T follicular helper cell (primary cell): ENCODE data around the gene SLC6A17.

Experiments used
- DNase-seq: peaks from one replicate; pipeline ENCODE4 v3.0.0-alpha.2; 2020; ENCODE audit warnings: low read depth
- total RNA-seq, 2 experiments: gene quantifications; one replicate each; lab custom pipeline; 2026; lab: John Stamatoyannopoulos, UW

Gene SLC6A17
- total RNA-seq = 0 reads per million in 2 experiments

DNA sequence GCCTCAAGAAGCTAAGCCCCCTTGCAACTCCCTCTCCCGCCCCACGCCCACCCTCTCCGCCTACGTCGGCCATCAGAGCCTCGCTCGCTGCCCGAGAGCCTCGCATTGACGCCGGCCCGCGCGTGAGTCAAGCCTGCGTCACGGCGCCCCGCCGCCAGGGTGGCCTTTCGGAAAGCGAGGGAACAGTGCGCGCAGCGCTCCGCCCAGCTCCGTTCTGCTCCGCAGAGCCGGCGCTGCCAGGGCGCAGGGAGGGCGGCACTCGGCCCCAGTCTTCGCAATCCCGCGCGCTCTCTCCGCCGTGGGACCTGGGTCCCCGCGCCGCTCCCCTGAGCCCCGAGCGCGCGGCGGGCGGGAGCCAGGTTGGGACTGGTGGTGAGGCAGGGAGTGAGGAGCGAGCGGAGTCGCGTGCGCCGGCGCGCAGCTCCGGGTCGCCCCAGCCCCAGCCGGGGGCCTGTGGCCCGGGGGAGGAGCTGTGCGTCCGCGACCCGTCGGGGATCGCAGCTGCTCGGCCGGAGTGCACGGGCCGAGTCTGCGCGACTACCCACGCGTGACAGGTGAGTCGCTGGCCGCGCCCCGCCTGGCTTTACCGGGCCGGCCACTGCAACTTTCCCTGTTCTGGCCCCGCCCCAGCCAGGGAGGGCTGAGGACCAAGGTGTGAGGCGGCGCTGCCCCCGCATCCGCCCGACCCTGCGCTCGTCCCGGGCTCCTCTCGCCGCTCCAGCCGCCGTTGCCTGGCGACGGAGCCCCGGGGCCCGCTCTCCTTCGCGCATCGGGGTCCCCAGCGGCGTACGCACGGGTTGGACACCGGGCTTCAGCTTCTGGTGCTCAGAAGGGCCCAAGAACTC lies at the start of gene SLC6A17:
TSS of gene SLC6A17 (plus strand) at position 165 of the 845 bp plus-strand sequence. CDS start 16,436 bp downstream, outside the sequence.
- DNase-seq = no peak

DNA sequence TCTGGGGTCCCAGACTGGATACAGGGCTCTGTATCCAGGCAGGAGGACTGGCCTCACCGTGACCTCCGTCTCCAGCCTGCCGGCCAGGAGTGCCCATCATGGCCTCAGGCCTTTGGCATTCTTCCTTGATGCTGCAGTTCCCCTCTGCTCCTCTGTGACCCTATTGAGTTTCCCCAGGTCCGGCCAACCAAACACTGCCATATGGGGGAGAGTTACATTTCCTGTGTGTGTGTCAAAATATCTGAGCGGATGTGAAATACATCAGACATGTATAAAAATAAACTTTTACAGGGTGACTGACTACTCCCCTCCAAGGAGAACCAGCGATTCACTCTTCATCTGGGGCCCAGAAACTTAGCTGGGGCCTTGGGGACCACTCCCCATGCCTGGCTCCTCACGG lies 48.2 kb upstream of the SLC6A17 start:
- DNase-seq = no peak

- DNase-seq = peak; percentile 31
These were observed 44.0 kb upstream of the SLC6A17 start for GRCh38 chr1:110106013-110106941.

DNA sequence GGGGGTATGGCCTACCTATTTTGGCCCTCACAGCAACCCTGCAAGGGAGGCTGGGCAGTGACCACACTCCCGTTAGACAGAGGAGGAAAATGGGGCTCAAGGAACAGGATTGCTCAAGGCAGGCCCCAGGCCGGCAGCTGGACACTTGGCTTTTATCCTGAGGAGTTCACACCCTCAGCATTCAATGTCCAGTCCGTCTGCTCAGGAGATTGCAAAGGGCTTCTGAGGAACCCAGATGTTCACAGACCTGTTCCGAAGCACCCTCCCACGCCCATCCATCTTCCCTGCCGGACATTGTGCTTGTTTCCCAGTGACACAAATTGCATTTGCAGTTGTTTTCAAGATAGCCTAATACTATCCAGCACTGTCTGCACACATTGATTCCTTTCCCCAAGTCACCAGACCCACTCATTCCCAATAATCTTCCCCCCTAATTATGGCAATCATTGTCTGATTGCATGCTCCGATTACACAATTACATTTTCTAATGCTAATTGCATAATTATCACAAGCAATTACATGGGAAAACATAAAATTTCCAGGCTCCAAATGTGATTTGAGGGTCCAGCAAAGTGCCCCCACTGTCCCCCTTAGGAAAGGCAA lies 42.3 kb upstream of the SLC6A17 start:
- DNase-seq = no peak

DNA sequence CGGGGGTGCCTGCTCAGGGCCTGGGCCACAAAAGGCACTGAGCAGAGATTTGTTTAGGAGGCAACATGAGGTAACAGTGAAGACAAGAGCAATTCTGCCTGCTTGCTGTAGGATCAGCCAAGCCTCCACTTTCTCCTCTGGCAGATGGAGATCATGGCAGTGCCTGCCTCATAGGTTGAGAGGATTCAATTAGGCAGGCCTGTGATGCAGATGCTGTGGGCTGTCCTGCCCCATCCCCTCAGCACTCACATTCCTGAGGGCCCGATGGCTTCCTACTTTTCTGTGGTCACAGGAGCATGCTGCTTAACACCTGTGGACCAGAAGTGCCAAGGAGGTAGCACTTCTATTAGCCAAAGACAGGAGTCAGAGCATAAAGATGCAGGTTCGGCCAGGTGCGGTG lies 39.2 kb upstream of the SLC6A17 start:
- no peak for DNase-seq

- no peak for DNase-seq
These were observed 38.2 kb upstream of the SLC6A17 start, which contains the start of gene UBL4B for GRCh38 chr1:110112143-110112542. UBL4B (plus strand) TSS chr1:110112443; CDS start chr1:110112535, 92 bp downstream.

GRCh38 chr1:110112656-110113055 lies 37.6 kb upstream of the SLC6A17 start:
- no peak for DNase-seq

DNA sequence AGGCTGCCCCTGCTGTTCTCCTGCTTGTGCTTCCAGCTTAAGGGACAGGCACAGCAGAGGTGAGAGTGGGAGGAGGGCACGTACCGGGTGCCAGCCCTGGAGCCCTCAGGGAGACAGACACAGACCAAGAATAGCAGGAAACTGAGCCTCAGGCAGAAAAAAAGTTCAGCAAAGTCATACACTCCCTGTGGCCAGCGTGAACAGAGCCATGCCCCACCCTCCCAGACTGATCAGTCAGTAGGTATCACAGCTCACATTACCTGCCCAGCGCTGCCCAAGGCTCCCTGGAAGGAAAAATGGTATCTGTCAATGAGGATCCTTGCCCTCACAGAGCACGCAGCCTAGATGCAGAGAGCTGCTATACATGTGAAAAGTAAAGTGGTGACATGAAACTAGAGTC lies 36.7 kb upstream of the SLC6A17 start:
- no peak for DNase-seq

- DNase-seq = no peak
These were observed 36.1 kb upstream of the SLC6A17 start for GRCh38 chr1:110114173-110114572.

- DNase-seq = no peak
These were observed 35.5 kb upstream of the SLC6A17 start for GRCh38 chr1:110114784-110115183.

DNA sequence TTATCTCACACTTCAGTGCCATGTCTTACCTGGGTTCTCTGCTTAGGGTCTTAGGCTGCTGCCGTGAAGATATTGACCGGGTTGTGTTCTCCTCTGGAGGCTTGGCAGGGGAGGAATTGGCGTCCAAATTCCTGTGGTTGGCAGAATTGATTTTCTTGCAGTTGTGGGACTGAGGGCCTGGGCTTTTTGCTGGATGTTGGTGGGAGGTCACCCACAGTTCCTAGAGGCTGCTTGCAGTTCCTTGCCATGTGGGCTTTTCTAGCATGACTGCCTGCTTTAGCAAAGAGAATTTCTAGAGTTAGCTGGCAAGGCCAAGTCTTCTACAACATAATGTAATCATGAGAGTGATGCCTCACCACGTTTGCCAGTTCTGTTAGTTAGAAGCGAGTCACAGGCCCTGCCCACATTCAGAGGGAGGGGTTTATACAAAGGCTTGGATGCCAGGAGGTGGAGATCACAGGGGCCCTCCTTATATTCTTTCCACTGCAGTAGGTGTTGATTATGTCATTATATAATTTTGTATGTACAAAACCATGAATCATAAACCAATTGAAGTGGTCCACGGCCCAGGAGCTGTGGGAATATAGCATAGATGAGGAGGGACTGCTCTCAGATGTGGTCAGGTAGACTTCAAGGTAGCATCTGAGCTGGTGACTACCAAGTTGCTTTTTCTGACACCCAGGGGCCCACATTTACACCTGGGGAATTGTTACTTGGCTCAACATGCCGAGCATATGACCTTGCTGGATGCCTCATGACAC lies 31.5 kb upstream of the SLC6A17 start:
- no peak for DNase-seq

- DNase-seq = no peak
These were observed 30.5 kb upstream of the SLC6A17 start for GRCh38 chr1:110119843-110120242.

- no peak for DNase-seq
These were observed 29.2 kb upstream of the SLC6A17 start for GRCh38 chr1:110120960-110121561.

GRCh38 chr1:110123224-110123623 lies 27.1 kb upstream of the SLC6A17 start:
- DNase-seq = no peak

DNA sequence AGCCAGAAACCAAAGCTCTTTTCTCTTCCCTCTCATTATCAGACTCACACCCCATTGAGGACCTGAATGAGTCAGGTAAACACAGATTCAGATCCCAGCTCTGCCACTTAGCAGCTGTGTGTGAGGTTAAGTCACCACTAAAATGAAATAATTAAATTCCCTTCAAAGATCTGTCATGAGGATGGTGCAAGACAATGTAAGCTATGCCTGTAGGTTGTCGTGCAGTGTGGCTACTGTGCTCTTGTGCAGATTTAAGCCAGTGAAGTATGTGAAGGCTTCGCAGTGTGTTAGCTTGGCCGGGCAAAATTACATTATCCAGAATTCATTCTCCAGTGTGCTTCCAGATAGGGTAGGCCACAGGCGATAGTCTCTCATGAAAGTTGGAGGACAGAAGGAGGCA lies 24.5 kb upstream of the SLC6A17 start:
- DNase-seq = no peak

DNA sequence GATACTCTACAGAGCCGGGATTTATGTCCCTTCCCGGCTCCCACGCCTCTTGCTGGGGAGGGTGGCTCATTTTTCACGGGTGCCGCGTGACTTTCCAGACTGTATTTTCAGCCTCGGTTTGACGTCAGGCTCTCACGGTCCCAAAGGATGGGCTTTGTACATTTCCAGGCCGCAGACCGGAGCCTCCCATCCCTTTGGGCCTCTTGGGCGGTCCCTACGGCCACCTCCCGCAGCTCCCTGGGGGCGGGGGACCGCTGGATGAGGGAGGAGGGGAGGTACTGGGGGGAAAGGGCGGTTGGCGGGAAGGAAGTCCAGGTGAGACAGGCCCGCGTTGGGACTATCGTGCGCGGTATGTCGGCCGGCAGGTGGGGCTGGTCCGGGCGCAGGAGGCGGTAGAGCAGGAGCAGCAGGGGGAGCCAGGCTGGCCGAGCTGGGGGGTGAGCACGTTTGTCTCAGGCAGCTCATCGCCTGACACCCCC lies 20.1 kb upstream of the SLC6A17 start:
- no peak for DNase-seq

DNA sequence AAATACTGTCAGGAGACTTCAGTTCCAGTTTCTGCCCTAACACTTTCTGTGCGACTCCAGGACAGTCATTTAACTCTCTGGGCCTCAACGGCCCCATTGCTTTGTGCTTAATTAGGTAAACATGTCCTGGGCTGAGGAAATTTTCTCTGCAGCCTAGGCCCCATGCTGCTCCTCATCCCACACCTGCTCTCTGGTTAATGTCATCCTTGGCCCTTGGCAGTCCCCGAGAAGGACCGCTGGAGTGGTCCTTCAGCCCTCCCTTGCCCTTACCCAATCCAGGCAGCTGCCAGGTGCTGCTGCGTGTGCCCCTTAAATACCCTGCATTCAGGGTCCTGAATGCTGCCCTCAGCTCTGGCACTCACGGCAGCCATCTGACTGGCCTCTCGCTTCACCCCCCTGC lies 19.3 kb upstream of the SLC6A17 start:
- no peak for DNase-seq

- no peak for DNase-seq
These were observed 17.6 kb upstream of the SLC6A17 start for GRCh38 chr1:110132682-110133081.

GRCh38 chr1:110133436-110133835 lies 16.9 kb upstream of the SLC6A17 start:
- no peak for DNase-seq

DNA sequence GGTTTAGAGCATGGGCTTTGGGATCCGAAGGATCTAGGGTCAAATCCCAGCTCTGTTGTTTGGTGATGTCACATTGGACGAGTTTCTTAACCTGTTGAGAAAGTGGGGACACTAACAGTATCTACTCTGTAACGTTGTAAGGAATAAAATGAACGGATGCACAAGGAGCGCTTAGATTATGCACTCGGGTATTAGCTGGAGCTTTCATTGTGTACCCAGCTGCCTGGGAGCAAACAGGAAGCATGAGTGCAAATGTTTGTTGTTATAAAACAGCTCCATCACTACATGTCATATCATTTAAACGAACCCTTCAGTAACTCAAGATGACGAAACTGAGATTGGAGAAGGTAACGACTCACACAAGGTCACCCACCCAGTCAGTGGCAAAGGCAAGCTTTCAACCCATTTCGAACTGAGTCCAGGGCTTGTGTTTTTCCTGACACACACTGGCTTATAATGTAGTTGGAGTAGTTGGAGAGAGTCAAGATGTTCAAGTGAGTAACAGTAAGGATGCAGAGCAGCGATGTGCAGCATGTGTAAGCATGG lies 16.2 kb upstream of the SLC6A17 start:
- DNase-seq = no peak

DNA sequence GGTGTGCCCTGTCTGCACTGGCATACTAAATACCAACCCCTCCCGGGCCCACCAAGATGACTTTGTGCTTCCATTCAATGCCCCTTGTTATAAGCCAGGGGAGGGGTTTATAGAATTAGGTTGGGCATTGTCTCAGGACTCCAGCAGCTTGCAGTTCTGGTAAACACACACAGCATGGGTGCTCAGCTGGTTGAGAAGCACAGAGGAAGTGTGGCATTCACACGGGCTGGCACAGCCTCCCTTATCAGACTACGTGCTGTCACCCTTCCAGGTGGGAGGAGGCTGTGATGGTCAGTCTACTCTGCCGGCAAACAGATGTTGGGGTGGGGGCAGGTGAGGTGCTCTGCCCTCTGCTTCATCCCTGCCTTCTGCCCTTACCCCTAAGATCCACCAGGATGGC lies 15.0 kb upstream of the SLC6A17 start:
- DNase-seq = no peak
